C4-2B (cell line): ENCODE data around the gene CEMP1.

Experiments
- CTCF ChIP-seq: fragments of 450-650 bp; conservative IDR thresholded peaks from 2 replicates; pipeline ENCODE4 v1.5.1; 2017; ENCODE audit warnings: mild to moderate bottlenecking
- ZFX ChIP-seq: fragments of 450-650 bp; IDR thresholded peaks from 2 replicates; pipeline ENCODE4 v1.6.1; 2017

GRCh38 chr16:2531371-2531695 is at the start of gene CEMP1:
- TF ChIP-seq CTCF (no peak), ZFX (no peak)
